HG03521 (cell line): ENCODE measurements around the gene GATAD2A.
"Not testable (repeated sequence)": the region's sequence is repeated elsewhere in the genome, so short reads cannot be mapped to it uniquely, and the experiment has no call there.

Source experiments
- ATAC-seq: cut with Tn5 transposase; IDR thresholded peaks from one replicate; pipeline ENCODE4 v1.9.1; 2021; ENCODE audit warnings: mild to moderate bottlenecking, moderate library complexity; ENCODE audit not compliant: unreplicated experiment

Gene GATAD2A

GRCh38 chr19:19388568-19389555 lies 16.6 kb upstream of the GATAD2A start:
- no peak for ATAC-seq

- ATAC-seq = not testable (repeated sequence)
Observed at GRCh38 chr19:19389683-19390082, 15.8 kb upstream of the GATAD2A start.

GRCh38 chr19:19394333-19394732 lies 11.1 kb upstream of the GATAD2A start:
- not testable (repeated sequence) for ATAC-seq

GRCh38 chr19:19399733-19400433 lies 5.6 kb upstream of the GATAD2A start:
- ATAC-seq = no peak

- ATAC-seq = no peak
Observed at GRCh38 chr19:19402656-19403372, 2.7 kb upstream of the GATAD2A start.

- no peak for ATAC-seq
Observed at GRCh38 chr19:19403373-19403901, 2.0 kb upstream of the GATAD2A start.

- ATAC-seq = peak; percentile 19
Observed at GRCh38 chr19:19405971-19406877, 749 bp downstream of the GATAD2A start.

- ATAC-seq = no peak
Observed at GRCh38 chr19:19406878-19407632, 1.6 kb downstream of the GATAD2A start.

GRCh38 chr19:19407633-19407930 lies 2.1 kb downstream of the GATAD2A start:
- no peak for ATAC-seq

- ATAC-seq = no peak
Observed at GRCh38 chr19:19409205-19409604, 3.7 kb downstream of the GATAD2A start.

GRCh38 chr19:19409631-19410030 lies 4.2 kb downstream of the GATAD2A start:
- ATAC-seq = no peak

GRCh38 chr19:19410553-19411550 lies 5.4 kb downstream of the GATAD2A start:
- ATAC-seq = no peak

- no peak for ATAC-seq
Observed at GRCh38 chr19:19416280-19416679, 10.8 kb downstream of the GATAD2A start.

GRCh38 chr19:19417046-19417445 lies 11.6 kb downstream of the GATAD2A start:
- ATAC-seq = no peak

GRCh38 chr19:19417628-19418245 lies 12.3 kb downstream of the GATAD2A start:
- no peak for ATAC-seq

- ATAC-seq = no peak
Observed at GRCh38 chr19:19418555-19419260, 13.2 kb downstream of the GATAD2A start.
